GM12878 (cell line): Measurements from ENCODE around the gene GRIN2A. TPM values are rescaled to one million over a fixed set of nuclear protein-coding genes. Genes with fewer than 3 reads are reported as not detected.
A peak's percentile ranks its signal among the peaks of the same experiment; 100 is the strongest.

Experiments used
- ASH2L ChIP-seq: fragments of 300-600, 200-600 bp; sonication (generic); IDR thresholded peaks from 2 replicates; pipeline ENCODE4 v1.6.1; 2017; ENCODE audit warnings: low read depth, mild to moderate bottlenecking, borderline replicate concordance
- CHD1 ChIP-seq: IDR thresholded peaks from 2 replicates; pipeline ENCODE4 v1.6.1; 2012; ENCODE audit warnings: low read depth, low read length, improper control_type of control experiment
- CHD4 ChIP-seq: fragments of 200-600 bp; sonication (generic); IDR thresholded peaks from 2 replicates; pipeline ENCODE4 v1.6.1; 2016; ENCODE audit warnings: mild to moderate bottlenecking
- CREM ChIP-seq: IDR thresholded peaks from 2 replicates; pipeline ENCODE4 v1.6.1; 2014; ENCODE audit warnings: antibody characterized with exemption, low read depth
- CTCF ChIP-seq, 3 experiments: IDR thresholded peaks in 2 of 3; conservative IDR thresholded peaks in 1 of 3; 2 replicates each; pipeline ENCODE4 v1.5.1; 2011; ENCODE audit warnings: low read depth in 3 of 3, low read length in 3 of 3, mild to moderate bottlenecking in 3 of 3, control low read depth in 2 of 3, moderate library complexity in 2 of 3, inconsistent platforms in 1 of 3, mixed read lengths in 1 of 3; ENCODE audit not compliant: control insufficient read depth in 2 of 3, insufficient read depth in 1 of 3; ENCODE audit errors: extremely low read depth in 1 of 3
- EZH2 ChIP-seq: IDR thresholded peaks from 2 replicates; pipeline ENCODE4 v1.6.1; 2012; ENCODE audit warnings: low read depth, mild to moderate bottlenecking, control low read depth, inconsistent platforms, low read length, borderline replicate concordance; ENCODE audit not compliant: control insufficient read depth
- GATAD2B ChIP-seq: fragments of 450-650 bp; conservative IDR thresholded peaks from 2 replicates; pipeline ENCODE4 v1.6.1; 2017; ENCODE audit warnings: low read depth, mild to moderate bottlenecking, moderate library complexity
- HDGF ChIP-seq: fragments of 450-650 bp; IDR thresholded peaks from 2 replicates; pipeline ENCODE4 v1.6.1; 2016; ENCODE audit warnings: antibody characterized with exemption
- IKZF2 ChIP-seq, 2 experiments: fragments of 450-650 bp; IDR thresholded peaks; 2 replicates each; pipeline ENCODE4 v1.6.1; 2017; ENCODE audit warnings: mild to moderate bottlenecking in 2 of 2, moderate library complexity in 2 of 2
- KDM1A ChIP-seq: fragments of 200-600 bp; sonication (generic); IDR thresholded peaks from 2 replicates; pipeline ENCODE4 v1.6.1; 2016; ENCODE audit warnings: borderline replicate concordance
- KLF5 ChIP-seq: fragments of 450-650 bp; IDR thresholded peaks from 2 replicates; pipeline ENCODE4 v1.6.1; 2014; ENCODE audit warnings: mild to moderate bottlenecking; ENCODE audit not compliant: partially characterized antibody
- MEF2B ChIP-seq: fragments of 450-650 bp; IDR thresholded peaks from 2 replicates; pipeline ENCODE4 v1.6.1; 2018; ENCODE audit warnings: mild to moderate bottlenecking, moderate library complexity; ENCODE audit not compliant: partially characterized antibody, poor library complexity, severe bottlenecking
- MLLT1 ChIP-seq: fragments of 450-650 bp; IDR thresholded peaks from 2 replicates; pipeline ENCODE4 v1.6.1; 2016; ENCODE audit warnings: mild to moderate bottlenecking
- NR2C2 ChIP-seq: IDR thresholded peaks from 2 replicates; pipeline ENCODE4 v1.6.1; 2011; ENCODE audit warnings: borderline replicate concordance, low read depth; ENCODE audit not compliant: control insufficient read depth, insufficient read length
- NRF1 ChIP-seq: conservative IDR thresholded peaks from 2 replicates; pipeline ENCODE4 v1.6.1; 2011; ENCODE audit warnings: mild to moderate bottlenecking, low read depth, low read length, improper control_type of control experiment
- PAX5 ChIP-seq: IDR thresholded peaks from 2 replicates; pipeline ENCODE4 v1.6.1; 2011; ENCODE audit warnings: low read depth, low read length, borderline replicate concordance
- POLR2AphosphoS2 ChIP-seq: IDR thresholded peaks from 2 replicates; pipeline ENCODE4 v1.6.1; 2011; ENCODE audit warnings: low read depth, mild to moderate bottlenecking, low read length, improper control_type of control experiment, moderate library complexity
- RB1 ChIP-seq: fragments of 450-650 bp; formaldehyde crosslinking; IDR thresholded peaks from 2 replicates; pipeline ENCODE4 v1.6.1; 2017; ENCODE audit warnings: mild to moderate bottlenecking, borderline replicate concordance
- SMAD1 ChIP-seq: fragments of 450-650 bp; IDR thresholded peaks from 2 replicates; pipeline ENCODE4 v1.6.1; 2018; ENCODE audit warnings: mild to moderate bottlenecking, low read depth; ENCODE audit not compliant: partially characterized antibody
- SMAD5 ChIP-seq: IDR thresholded peaks from 2 replicates; pipeline ENCODE4 v1.6.1; 2016; ENCODE audit warnings: antibody characterized with exemption, low read depth
- SMC3 ChIP-seq: IDR thresholded peaks from 2 replicates; pipeline ENCODE4 v1.6.1; 2011; ENCODE audit warnings: low read length, improper control_type of control experiment, borderline replicate concordance
- SPI1 ChIP-seq: IDR thresholded peaks from 2 replicates; pipeline ENCODE4 v1.6.1; 2011; ENCODE audit warnings: low read depth, mild to moderate bottlenecking, low read length, moderate library complexity, borderline replicate concordance; ENCODE audit not compliant: insufficient read depth
- SREBF2 ChIP-seq: IDR thresholded peaks from 2 replicates; pipeline ENCODE4 v1.6.1; 2012; ENCODE audit warnings: mild to moderate bottlenecking, low read length
- TCF7 ChIP-seq: IDR thresholded peaks from 2 replicates; pipeline ENCODE4 v1.6.1; 2014; ENCODE audit warnings: antibody characterized with exemption, borderline replicate concordance
- ZNF687 ChIP-seq: fragments of 450-650 bp; IDR thresholded peaks from 2 replicates; pipeline ENCODE4 v1.6.1; 2017; ENCODE audit warnings: mild to moderate bottlenecking, moderate library complexity
- polyA plus RNA-seq, 11 experiments: library from polyadenylated mRNA; depleted of rRNA in 4 of 11; unstranded in 6 of 11; stranded (reverse) in 5 of 11; fragments of >200 nt; fragmentation: Nextera tagmentation in 4 of 11; fragmentation: Illumina TruSeq in 1 of 11; extraction: Ambion mirVana in 4 of 11; extraction: Trizol in 1 of 11; gene quantifications; 1 replicate in 1 of 11; 2 replicates in 10 of 11; pipeline versions ENCODE4 v1.2.1 to v1.2.3, GENCODE V29; 2011 to 2016; ENCODE audit warnings: inconsistent platforms in 2 of 11, missing spikeins in 2 of 11, low read depth in 1 of 11
- total RNA-seq, 4 experiments: library from RNA; depleted of rRNA in 3 of 4; stranded (reverse); fragments of >200 nt in 3 of 4; fragmentation: Illumina TruSeq in 1 of 4; extraction: Trizol in 1 of 4; gene quantifications; 2 replicates each; pipeline versions ENCODE4 v1.2.1 to v1.2.3, GENCODE V29; 2013 to 2021

The GRIN2A gene
- total and polyA plus RNA-seq, 10 of the 15 experiments (the other 5 are each of a cell fraction or from before 2014, with no cell fraction given): 2.4 to 13.3 (median 7.3) TPM

GRCh38 chr16:9966569-9967157 is 215.6 kb downstream of the GRIN2A start (continued):
- TF ChIP-seq MLLT1: peak; percentile 55
- peak; percentile 65; the same call in 1 of the 2 replicates for TF ChIP-seq GATAD2B
- no peak for TF ChIP-seq HDGF
- TF ChIP-seq ASH2L: no peak
- TF ChIP-seq TCF7: no peak
- no peak for TF ChIP-seq KDM1A
- no peak for TF ChIP-seq RB1
- no peak for TF ChIP-seq CHD4
- TF ChIP-seq SMC3: no peak
- TF ChIP-seq SMAD1: peak; percentile 80
- no peak for TF ChIP-seq SREBF2
- peak; percentile 69 for TF ChIP-seq ZNF687
- no peak for TF ChIP-seq POLR2AphosphoS2
- TF ChIP-seq CTCF (IDR thresholded peaks at IDR 0.05 in 2 of 3, conservative IDR thresholded peaks at IDR 0.05 in 1 of 3; ENCODE audit: control insufficient read depth in 2 of 3, extremely low read depth in 1 of 3, insufficient read depth in 1 of 3, low read depth in 3 of 3, low read length in 3 of 3): no peak
- TF ChIP-seq NR2C2: no peak
- peak; percentile 89 to 92 for TF ChIP-seq IKZF2 (IDR thresholded peaks at IDR 0.05)
- TF ChIP-seq CHD1: no peak
- no peak for TF ChIP-seq NRF1
- no peak for TF ChIP-seq SMAD5
- TF ChIP-seq KLF5: no peak
- TF ChIP-seq MEF2B: peak; percentile 59
- TF ChIP-seq EZH2: no peak
- TF ChIP-seq SPI1: no peak; the same call in 1 of the 2 replicates
- peak; percentile 29; the same call in 1 of the 2 replicates for TF ChIP-seq PAX5
- TF ChIP-seq CREM: peak; percentile 60
